ENCODE measurements around the gene TSHZ3. TPM values are rescaled to one million over a fixed set of nuclear protein-coding genes. Genes with fewer than 3 reads are reported as not detected.

TSHZ3 gene
- total RNA-seq, 1 experiment from 2014 or later: 9.9 TPM

DNA sequence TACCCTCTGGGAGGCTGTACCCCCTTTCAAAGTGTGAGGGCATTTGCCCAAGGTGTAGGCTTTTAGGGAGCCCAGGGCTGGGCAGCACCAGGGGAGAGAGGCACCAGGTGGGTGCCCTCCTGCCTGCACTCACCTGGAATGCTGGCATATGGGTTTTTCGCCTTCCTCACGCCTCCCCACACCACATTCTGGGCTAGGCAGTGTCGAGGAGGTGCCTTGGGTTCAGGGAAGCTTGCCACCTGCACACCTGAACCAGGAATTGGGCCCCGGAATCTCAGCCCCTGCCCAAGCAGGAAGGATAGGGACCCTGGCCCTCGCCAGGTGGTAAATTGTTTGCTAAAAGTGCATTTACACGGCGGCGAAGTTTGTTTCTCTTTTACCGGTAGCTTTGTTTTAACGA is 5.1 kb upstream of the TSHZ3 start:
- no peak for DNase-seq (ENCODE audit: low read depth)

DNA sequence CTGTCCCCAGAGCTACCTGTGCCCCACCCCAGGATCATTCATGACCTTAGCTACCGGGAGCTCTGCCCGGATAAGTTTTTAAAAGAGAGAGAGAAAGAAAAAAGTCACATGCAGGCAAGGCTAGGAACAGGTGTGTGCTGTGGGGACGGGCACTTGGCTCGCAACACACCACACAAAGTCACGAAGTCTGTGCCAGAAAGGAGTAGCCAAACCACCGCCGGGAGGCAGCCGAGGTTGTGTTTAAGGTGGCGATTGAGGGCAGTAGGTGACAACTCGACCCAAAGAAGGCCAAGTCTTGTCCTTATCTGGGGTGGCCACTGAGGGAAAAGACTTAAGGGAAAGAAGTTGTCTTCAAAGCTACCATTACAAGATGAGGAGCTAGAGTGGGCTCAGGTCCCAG is 4.6 kb upstream of the TSHZ3 start:
- no peak for DNase-seq (ENCODE audit: low read depth)

DNA sequence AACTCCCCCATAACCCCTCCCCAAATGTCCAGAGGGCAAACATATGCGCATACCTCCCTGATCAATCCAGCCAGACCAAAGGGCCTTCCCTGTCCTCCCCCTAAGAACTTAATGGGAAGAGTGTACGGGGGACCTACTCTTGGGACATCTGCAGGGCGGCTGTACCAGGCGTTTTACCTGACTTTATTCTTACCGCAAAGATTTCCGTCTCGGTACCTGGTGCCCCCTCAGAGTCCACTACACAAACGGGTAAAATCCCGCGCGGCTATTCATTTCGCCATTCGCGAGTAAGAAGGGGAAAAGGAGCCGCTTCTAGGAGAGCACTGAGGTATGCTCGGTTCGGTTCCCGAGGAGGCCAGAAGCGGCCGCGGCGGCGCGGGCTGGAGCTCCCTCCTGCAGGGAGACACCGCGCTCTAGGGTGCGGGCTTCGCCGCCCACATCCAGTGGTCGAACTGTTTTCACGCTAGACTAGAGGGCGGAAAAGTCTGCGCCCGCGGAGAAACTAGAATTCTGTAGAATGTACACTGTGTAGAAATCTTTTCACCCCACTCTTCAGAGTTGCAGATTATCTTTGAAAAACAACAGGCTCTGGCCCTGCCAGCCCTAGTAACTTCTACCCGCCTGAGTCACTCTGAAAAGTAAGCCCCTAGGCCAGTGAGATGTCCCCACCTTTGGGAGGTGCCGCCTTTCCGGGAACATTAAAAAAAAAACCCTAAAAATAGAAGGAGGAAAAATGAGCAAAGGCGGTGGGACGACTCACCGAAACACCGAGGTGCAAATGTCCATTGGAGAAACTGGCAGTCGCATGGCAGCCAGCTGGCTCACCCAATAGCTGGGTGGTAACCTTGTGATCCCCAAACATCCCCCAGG is 3.8 kb upstream of the TSHZ3 start:
- DNase-seq (ENCODE audit: low read depth): peak; percentile 43

DNA sequence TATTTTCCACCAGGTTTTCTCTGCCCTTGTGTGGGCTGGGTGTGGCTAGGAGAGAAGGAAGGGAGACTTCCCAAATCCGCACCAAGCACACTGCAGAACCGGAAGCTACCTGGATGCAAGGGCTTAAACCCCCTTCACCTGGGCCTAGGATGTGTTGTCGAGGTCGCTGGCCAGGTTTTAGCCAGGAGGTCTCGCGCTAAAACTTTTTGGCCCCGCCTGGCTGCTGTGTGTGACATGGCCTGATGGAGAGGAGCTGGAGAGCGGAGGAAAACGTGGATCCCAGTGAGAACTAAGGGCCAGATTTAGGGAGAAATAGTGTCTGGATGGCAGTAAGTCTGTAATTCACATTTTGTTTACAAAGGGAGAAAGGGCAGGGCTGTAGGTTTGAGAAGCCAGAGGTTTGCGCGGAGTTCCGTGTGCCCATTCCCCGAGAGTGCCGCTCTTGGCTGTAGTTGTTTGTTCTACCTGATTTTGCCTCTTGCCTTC is 3.1 kb upstream of the TSHZ3 start:
- no peak for DNase-seq (ENCODE audit: low read depth)

DNA sequence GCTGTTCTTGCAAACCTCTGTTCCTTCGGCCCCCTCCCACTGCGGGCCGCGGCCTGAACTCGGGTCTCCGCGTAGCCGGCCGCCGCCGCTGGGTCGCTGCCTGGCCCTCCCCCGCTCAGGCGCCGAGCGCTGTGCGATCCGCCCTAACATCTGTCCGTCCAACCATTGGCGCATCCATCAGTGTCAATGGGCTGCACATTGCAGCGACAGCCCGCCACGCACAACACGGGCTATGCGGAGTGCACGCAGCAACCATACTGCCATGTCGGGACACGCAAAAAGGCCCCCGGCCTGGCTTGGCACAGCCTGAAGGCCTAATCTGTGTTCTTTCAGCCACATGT is 2.6 kb upstream of the TSHZ3 start:
- DNase-seq (ENCODE audit: low read depth): no peak

DNA sequence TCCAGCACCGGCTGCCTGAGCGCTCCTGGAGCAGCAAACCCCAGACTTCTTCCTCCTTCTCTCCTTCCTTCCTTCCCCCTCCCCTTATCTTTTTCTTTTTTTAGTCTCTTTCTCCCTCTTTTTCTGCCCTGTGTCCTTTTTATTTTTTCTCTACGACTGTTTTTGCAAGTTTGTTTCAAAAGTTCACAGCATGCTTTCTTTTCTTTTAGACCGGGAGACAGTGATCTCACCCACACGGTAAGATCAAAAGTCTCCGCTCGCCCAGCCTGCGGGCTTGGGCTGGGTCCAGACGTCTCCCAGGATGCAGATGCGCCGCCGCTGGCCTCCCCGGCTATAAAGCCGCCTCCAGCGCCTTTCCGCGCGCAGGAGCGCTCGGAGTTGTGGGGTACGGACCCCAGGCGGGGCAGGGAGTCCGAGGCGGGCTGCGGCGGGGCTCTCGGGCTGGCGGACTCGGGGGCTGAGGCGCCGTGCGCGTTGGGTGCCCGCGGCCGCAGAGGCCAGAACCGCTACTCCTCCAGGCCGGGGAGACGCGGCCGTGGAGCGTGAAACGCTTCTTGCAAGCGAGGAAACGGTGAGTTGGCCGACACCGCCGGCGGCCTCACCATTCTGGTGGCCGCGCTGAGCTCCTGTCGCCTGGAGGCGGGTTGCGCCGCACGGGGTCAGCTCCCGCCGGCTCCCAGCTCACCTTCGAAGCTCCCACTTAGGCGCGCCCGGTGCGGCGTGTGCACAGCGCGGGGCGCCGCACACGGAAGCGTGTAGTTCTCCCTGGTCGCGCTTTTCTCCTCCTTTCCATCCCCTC is 2.0 kb upstream of the TSHZ3 start:
- peak; percentile 85 for DNase-seq (ENCODE audit: low read depth)

DNA sequence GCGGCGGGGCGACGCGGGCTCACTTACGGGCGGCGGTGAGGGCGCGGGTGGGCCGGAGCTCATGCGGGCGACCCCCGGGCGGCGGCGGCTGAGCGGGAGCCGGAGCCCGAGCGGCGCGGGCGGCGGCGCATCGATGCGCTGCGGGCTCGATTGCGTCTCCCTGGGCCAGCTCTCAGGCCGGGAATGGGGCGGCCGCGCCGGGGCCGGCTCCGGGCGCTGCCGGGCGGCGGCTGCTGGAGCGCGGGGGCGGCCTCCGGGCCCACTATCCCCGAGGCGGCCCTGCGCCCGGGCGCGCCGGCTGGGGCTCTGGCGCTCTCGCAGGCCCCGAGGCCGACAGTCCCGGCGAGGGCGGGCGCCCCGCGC is 1.4 kb upstream of the TSHZ3 start:
- peak; percentile 62 for DNase-seq (ENCODE audit: low read depth)

DNA sequence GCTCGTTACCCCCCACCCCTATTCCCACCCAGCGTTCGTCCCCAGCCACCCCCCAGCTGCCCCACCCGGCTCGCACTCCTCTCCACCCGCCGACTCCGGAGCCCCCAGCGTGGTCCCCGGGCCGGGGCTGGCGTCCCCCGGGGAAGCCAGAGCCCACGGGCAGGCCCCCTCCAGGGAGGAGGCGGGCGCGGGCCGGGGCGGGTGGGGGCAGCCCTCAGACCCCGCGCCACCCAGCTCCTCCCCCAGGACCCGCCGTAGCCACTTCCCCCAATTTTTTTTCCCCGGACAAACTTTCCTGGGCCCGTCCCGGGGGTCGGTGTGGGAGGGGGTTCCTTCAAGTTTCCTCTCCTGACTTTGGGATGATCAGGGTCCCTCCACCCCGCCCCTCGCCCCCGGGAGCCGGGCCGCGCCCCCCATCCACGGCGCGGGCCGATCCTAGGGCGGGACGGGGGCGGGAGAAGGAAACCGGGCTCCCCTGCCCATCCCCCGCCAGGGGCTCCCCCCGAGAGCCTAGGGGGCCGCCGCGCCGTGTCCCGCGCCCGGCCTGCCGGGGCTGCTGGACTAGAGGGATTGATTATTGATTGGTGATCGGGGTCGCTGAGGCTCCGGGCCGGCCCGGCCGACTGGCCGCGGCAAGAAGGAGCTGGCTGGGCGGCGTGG is 927 bp upstream of the TSHZ3 start:
- DNase-seq (ENCODE audit: low read depth): peak; percentile 49

DNA sequence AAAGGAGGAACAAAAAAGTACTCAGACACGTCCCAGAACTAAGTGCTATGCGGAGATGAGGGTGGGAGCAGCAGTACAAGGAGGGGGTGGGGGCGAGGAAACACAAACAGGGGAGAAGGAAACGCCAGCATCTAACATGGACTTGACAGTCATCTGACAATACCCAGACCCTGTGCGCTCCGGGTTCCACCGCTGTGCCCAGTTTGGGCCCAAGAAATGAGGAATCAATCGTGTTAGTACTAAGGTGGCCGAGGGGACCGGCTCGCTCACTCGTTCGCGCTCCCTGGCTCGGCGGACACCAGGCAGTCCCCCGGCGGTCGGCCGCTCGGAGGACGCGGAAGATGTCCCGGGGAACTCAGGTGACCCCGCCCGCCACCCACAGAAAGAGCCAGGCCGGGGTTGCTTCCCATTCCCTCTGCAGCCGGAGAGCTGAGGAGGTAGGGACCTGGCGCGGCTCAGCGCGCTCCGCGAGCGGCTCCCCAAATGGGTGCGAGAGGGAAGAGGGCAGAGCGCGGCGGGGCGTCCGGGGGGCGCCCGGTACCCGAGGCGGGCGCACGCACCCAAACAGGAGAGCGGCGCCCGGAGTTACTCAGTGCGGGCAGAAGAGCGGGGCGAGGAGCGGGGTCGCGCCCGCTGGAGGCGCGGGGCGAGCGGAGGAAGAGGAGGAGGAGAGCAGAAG is 616 bp downstream of the TSHZ3 start:
- peak; percentile 37 for DNase-seq (ENCODE audit: low read depth)

DNA sequence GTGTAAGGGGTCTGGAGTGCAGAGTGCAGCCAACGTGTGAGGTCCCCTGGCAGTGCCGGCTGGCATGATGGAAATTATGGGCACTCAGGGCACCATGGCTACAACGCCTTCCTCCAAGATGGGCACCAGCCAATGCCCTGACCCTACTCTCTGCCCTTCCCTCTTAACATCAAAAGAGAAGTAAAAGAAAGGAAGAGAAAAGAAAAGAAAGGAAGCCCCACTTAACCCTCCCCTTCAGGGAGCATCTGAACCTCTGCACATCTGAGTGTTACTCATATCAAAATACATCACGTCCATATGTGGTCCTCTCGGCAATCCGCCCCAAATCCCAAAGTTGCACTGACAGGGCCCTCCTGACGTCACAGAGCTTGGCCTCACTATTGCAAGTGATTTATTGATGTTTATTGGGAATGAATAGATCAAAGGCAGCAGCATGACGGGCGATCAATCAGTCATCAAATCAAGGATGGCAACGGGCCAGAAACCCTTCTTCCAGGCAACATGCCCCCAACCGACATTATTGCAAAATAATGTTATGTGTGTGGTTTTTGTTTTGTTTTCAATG is 1.3 kb downstream of the TSHZ3 start:
- peak; percentile 38 for DNase-seq (ENCODE audit: low read depth)

DNA sequence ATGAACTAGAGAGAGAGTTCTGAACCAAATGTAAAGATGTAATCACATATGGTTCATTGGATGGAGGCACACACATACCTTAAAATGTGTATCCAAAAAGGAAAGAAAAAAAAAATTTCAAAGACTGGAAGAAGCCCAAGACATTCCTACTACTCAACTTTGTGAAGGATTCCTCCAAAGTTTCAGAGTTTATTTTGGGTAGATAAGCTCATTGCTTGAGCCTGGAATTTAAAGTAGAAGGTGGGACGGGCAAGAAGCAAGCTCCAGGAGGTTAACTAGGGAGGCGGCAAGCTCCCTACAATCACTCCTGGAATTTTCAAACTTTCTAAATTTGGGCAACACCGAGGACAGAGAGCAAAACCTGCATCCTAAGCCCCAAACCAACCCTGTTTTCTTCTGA is 1.9 kb downstream of the TSHZ3 start:
- no peak for DNase-seq (ENCODE audit: low read depth)

DNA sequence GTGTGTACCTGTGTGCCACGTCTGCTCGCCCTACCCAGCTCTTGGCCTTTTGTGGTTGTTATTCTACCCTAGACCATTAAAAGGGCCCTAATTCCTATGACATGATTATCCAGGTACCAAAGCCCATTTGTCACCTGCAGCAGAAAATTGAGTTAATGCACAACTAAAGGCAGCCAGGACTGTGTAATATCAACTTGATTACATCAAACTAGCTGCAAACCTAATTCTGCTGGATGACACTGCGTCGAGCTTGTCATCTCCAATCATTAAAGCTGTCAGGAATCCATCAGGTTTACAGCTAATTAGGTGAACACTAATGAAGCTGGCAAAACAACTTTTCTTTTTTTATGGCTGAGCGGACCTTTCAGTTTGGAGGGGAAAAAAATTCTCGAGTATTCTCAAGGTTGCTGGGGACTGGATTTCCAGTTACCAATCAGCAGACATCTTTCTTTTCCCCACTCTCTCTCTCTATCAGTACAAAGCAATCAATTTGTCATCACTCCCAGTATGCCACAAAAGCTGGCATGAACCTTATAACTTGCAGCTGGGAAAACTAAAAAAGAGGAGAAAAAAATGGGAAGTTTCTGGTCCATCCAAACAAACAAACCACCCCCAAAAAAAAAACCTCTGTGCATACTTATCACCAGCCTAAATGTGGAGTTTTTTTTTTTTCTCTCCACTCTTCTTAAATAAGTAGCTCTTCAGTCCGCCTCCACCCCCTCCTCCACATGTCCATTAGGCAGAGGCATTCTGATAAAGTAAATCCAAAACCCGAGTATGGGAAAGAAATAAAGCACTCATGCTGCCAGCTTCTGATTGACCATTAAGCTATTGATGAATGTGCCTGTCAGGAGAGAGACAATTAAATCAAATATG is 2.8 kb downstream of the TSHZ3 start:
- DNase-seq (ENCODE audit: low read depth): no peak

DNA sequence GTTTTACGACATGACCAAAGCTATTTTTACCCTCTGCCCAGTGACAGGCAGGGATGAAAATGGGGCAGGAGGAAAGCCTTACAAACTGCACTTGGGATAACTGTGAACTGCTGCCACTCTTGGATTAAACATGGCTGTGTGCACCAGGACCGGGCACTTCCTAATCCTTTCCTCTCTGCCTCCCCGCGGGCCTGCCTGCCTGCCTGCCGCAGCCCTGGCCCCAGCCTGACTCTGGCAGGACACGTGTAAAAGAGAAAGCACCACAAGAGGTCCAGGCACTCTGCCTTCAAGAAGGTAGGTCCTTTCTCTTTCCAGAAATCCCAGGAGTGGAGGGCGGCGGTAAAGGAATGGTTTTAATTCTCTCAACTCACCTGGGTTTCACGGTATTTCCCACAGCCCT is 4.8 kb downstream of the TSHZ3 start:
- no peak for DNase-seq (ENCODE audit: low read depth)

DNA sequence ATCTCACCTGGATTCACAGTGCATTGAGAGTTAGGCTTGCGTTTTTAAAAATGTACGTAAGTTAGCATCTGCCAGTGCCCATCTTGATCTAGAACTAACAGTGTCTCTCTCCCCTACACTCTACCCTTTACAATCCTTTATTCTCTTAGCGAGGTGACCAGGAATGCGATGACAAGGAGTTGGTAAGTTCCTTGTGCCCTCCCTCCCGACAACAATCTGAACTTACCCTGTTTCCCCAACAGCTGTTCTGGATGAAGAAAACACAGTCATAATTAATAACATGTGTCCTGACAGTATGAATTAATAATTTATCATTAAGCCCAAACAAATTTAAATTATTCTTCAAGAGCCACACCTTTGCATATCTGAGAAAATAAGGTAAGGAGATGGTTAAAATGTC is 6.3 kb downstream of the TSHZ3 start:
- no peak for DNase-seq (ENCODE audit: low read depth)

DNA sequence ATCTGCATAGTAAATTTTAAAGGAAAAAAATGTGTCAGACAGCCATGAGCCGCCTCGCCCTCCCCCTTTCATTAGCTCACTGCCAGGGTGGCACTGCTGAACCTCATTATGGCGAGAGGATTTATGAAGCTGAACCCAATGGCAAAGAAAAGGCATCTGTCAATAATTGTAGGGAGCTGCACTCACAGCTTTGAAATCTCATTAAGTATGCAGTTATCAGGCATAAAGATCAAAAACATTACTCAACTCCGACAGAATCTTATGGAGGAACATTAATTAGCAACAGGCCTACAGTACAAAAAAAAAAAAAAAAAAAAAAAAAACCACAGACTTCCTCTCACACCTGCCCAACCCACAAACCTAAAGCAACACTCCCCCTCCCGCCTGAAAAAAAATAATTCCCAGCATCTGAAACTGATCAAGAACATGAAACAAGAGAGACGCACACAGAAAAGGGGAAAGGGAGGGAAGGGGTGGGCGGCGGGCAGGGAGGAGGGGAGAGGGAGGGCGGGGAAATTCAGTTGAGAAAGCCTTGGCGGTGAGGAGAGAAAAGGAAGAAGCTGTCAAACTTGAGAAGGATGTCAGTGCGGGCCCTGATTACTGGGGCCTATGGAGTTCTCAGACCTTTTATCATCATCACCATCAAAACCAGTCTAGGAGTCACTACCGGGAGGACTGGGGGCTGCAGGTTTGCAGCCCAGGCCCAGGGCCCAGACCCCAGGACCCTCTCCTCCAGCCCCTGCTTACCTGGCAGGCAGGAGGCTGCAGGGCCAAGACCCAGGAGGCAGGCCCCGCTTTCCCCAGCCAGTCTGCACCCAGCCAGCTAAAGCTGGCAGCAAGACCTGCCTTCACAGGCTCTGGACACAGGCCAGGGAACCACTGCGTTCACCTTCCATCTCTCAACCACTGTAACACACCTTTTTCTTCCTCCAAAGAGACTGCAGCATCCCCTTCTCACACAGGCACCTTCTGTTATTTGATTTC is 8.9 kb downstream of the TSHZ3 start:
- DNase-seq (ENCODE audit: low read depth): peak; percentile 76

DNA sequence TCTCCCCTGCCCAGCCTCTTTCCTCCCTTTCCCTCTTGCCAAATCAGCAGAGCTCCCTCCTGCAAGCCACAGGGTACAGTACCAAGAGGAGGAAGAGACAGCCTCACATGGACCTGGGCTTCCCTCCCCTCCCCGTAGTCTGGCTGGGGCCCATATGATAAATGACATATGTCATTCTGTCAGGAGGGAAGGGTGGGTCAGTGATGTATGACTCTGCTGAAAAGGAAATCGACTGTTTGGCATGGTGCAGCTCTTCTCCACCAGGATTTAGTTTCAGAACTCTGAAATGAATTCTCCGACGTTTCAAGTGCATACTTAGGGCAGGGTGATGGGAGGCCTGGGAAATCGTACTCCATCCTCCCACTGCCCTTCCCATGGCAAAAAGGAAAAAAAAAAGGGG is 9.8 kb downstream of the TSHZ3 start:
- DNase-seq (ENCODE audit: low read depth): no peak

DNA sequence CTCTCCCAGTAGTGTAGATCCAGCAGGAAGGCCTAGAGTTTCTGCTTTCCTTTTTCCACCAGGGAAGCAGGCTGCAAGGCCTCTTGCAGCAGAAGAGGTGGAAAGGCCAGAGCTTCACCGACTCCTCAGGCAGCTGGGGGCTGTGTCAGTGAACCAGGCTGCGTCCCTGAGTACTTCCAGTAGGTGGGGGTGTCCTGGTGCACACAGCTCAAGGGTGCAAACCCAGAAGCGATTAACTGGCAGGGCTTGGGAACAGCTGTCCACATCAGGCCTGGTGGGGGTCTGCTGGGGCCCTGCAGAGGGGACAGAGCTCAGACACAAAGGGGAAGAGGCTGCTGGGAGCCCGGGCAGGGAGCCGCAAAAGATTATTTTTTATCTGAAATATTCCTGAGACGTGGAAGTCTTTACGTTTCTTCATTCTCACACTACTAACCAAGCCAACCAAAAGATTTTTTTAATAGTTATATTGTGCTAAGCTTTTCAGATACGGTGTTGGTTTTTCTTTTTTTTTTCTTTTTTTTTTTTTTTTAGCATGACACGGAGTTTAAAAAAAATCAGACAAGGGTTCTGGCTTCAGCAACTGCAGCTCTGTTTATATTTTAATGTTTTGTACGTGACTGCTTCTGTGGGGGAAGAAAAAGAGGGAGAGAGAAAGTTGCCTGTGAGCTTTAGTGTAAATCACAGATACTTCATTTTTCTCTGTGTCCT is 11.0 kb downstream of the TSHZ3 start:
- DNase-seq (ENCODE audit: low read depth): peak; percentile 50

DNA sequence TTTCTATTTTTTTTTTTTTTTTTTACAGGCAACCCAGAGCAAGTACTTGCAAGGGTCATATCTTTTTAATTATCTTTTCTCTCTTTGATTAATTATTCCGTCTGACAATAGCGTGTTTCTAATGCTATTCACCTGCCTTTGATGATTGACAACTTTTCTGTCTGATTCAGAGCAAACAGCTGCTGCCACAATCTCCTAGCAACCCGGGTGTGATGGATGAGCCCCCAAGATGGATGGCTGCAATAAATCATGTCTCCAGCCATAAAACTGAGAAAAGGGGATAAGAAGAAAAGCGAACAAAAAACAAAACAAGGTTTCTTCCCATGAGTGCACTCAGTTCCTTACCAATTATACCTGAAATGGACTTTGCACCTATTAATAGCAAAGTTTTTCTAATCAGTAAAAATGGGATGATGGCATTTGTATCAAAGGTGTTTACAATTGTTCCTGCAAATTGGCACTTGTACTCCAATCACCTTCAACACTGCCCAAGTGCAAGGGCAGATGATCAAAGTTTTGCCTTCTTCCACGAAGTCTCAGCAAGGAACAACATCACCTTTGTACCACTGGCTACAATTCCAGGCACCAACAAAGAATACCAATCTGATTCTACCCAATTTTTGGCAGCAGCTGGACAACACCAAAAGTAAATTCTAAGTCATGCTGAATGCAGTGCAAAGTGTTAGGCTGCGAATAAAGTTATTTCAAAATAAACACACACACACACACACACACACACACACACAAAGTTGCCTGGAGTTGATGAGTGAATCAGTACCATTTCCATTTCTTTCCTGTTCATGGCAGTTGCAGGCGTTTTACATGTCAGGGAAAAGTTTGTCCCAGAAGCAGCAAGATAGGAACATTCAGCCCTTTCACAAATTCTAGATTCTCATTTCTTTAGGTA is 12.0 kb downstream of the TSHZ3 start:
- no peak for DNase-seq (ENCODE audit: low read depth)
